Central memory CD8-positive, alpha-beta T cell (primary cell): ENCODE measurements around the gene SMG1.
A peak's percentile ranks its signal among the peaks of the same experiment; 100 is the strongest.
"Not testable (repeated sequence)": the region's sequence is repeated elsewhere in the genome, so short reads cannot be mapped to it uniquely, and the experiment has no call there.

ENCODE experiments used
- ATAC-seq: fragments of 150-1000 bp; cut with Tn5 transposase; replicated peaks from 2 replicates; pipeline ENCODE4 v1.10.0; 2022; ENCODE audit warnings: mild to moderate bottlenecking, moderate FRiP score, moderate number of reproducible peaks; ENCODE audit not compliant: poor library complexity, severe bottlenecking; ENCODE audit errors: extremely low read depth
- DNase-seq, 2 donors: peaks; one replicate each; pipeline ENCODE4 v3.0.0; 2021; ENCODE audit warnings: low spot score in 2 of 2
- H3K27ac Mint-ChIP-seq: one replicate; pipeline ENCODE4 v1.8.0; 2022; ENCODE audit warnings: low read depth, mild to moderate bottlenecking, moderate library complexity, mixed read lengths
- H3K27me3 Mint-ChIP-seq: one replicate; pipeline ENCODE4 v1.8.0; 2022; ENCODE audit warnings: mixed read lengths
- H3K36me3 Mint-ChIP-seq: one replicate; pipeline ENCODE4 v1.8.0; 2022; ENCODE audit warnings: mild to moderate bottlenecking, moderate library complexity, mixed read lengths; ENCODE audit not compliant: insufficient read depth
- H3K4me1 Mint-ChIP-seq: one replicate; pipeline ENCODE4 v1.8.0; 2022; ENCODE audit warnings: mixed read lengths
- H3K4me3 Mint-ChIP-seq: one replicate; pipeline ENCODE4 v1.8.0; 2022; ENCODE audit warnings: mild to moderate bottlenecking, moderate library complexity, mixed read lengths
- H3K9me3 Mint-ChIP-seq: one replicate; pipeline ENCODE4 v1.8.0; 2022; ENCODE audit warnings: mixed read lengths

The SMG1 gene

DNA sequence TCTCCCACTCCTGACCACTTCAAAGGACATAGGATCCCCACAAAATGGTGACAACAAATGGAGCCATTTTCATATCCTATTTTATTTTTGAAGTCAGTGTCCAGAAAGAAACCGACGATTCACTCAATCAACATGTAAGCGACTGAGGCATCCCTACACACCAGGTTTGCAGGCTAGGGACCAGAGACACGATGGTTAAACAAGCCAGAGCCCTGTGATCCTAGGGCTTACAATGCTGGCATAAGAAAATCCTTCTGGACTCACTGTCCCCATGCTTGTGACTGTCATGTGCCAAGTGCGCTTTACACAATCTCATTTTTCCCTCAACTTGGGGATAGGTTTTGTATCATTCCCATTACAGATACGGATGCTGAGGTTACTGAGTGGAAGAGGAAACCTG is 145.0 kb downstream of the SMG1 start:
- not testable (repeated sequence) for H3K4me3 Mint-ChIP-seq, H3K27me3 Mint-ChIP-seq, DNase-seq, H3K9me3 Mint-ChIP-seq, H3K27ac Mint-ChIP-seq, ATAC-seq
- Mint-ChIP-seq H3K36me3 (peaks cover 51% of the 10 kb centered on the region), H3K4me1 (peaks cover 32% of the 10 kb centered on the region)

DNA sequence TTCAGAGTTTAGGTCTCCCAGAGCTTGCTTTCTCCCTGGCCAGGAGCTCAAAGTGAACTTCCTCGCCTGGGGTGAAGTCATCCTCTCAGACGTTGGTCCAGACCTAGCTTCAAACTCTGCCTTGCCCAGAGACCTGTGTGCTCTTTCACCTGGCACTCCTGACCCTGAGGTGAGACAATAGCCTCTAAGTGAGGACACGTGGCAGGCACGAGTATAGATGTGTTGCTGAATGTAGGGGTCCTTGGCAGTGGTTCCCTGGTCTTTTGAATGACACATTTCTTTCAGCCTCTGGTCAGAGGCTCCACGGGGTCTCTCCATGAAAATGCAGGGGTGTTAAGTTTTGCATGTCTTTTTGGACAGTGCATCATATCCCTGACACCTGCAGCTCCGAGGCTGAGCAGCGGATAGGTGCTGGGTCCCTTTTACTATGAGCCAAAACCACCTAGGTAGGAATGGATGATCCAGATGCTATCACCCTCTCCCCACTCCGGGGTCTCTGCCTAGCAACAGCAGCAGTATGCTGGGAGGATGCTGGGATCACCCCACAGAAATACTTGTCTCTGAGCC is 145.7 kb downstream of the SMG1 start:
- not testable (repeated sequence) for DNase-seq, H3K4me3 Mint-ChIP-seq, H3K9me3 Mint-ChIP-seq, H3K27me3 Mint-ChIP-seq, H3K27ac Mint-ChIP-seq, ATAC-seq
- peaks cover 25% of the 10 kb centered on the region for H3K4me1 Mint-ChIP-seq
- peaks cover 46% of the 10 kb centered on the region for H3K36me3 Mint-ChIP-seq

DNA sequence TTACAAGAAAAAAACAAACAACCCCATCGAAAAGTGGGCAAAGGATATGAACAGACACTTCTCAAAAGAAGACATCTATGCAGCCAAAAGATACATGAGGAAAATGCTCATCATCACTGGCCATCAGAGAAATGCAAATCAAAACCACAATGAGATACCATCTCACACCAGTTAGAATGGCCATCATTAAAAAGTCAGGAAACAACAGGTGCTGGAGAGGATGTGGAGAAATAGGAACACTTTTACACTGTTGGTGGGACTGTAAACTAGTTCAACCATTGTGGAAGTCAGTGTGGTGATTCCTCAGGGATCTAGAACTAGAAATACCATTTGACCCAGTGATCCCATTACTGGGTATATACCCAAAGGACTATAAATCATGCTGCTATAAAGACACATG is 148.5 kb downstream of the SMG1 start:
- peaks cover 18% of the 10 kb centered on the region for H3K36me3 Mint-ChIP-seq
- not testable (repeated sequence) for H3K27ac Mint-ChIP-seq, H3K4me3 Mint-ChIP-seq, H3K4me1 Mint-ChIP-seq, H3K9me3 Mint-ChIP-seq, DNase-seq, ATAC-seq, H3K27me3 Mint-ChIP-seq

DNA sequence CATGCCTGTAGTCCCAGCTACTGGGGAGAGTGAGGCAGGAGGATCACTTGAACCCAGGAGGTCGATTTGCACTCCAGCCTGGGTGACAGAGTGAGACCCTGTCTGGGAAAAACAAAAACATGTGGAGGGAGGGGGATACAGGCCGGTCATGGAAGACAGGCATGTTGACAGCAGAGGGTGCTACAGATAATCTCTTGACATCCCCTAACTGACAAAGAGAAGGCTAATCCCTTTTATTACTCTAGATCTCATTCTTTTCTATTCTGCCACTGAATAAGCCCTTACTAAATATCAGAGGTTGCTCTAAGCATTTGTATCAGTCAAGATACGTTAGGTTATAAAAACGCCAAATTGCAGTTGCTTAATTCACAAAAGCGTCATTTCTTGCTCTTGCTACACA is 149.9 kb downstream of the SMG1 start:
- not testable (repeated sequence) for ATAC-seq, DNase-seq, H3K9me3 Mint-ChIP-seq, H3K4me1 Mint-ChIP-seq, H3K27me3 Mint-ChIP-seq, H3K4me3 Mint-ChIP-seq, H3K27ac Mint-ChIP-seq
- H3K36me3 Mint-ChIP-seq = peaks cover 12% of the 10 kb centered on the region

DNA sequence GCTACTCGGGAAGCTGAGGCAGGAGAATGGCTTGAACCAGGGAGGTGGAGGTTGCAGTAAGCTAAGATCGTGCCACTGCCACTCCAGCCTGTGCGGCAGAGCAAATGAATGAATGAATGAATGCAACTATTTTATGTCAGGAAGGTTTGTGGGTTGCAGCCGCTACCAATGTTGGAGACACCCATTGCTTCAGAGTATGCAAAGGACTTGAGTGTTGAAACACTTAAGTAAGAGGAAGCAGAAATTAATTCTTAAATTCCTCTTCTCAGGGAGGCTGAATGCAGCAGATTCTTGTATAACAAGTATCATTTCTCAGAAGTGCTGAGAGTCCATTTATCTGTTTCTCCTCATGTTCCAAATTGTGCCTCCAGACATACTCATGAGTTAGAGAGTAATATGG is 151.6 kb downstream of the SMG1 start:
- not testable (repeated sequence) for H3K9me3 Mint-ChIP-seq, DNase-seq, H3K27ac Mint-ChIP-seq, H3K27me3 Mint-ChIP-seq, H3K36me3 Mint-ChIP-seq, H3K4me3 Mint-ChIP-seq, H3K4me1 Mint-ChIP-seq, ATAC-seq

DNA sequence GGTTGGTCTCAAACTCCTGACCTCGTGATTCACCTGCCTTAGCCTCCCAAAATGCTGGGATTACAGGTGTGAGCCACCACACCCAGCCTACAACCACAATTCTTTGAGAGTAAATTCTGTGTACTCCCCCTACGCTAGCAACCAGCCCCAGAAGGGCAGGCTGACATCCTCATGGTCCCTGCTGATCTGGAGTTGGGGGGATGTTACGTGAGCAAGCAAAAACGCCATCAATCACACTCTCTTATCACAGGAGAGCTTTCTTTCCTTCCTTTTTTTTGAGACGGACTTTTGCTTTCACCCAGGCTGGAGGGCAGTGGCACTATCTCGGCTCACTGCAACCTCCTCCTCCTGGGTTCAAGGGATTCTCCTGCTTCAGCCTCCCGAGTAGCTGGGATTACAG is 154.0 kb downstream of the SMG1 start:
- not testable (repeated sequence) for H3K27ac Mint-ChIP-seq, H3K27me3 Mint-ChIP-seq, H3K4me3 Mint-ChIP-seq

DNA sequence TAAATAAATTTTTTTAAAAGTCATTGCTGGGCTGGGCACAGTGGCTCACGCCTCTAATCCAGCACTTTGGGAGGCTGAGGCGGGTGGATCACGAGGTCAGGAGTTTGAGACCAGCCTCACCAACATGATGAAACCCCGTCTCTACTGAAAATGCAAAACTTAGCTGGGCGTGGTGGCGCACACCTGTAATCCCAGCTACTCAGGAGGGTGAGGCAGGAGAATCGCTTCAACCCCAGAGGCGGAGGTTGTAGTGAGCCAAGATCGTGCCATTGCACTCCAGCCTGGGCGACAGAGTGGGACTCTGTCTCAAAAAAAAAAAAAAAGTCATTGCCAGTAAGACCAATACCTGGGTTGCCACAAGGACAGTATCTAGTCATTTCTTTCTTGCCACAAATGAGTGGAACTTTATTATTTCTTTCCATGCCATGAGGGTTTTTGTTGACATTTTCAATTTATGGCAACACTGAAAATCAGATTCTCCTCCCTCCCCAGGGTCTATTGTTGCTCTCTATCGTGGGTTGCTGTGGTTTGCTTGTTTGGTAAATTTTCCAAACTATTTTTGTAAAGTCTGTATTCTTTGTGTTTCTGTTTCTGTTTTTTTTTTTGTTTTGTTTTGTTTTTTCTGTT is 155.8 kb downstream of the SMG1 start:
- H3K4me3 Mint-ChIP-seq, DNase-seq, ATAC-seq, H3K27me3 Mint-ChIP-seq, H3K4me1 Mint-ChIP-seq, H3K36me3 Mint-ChIP-seq, H3K9me3 Mint-ChIP-seq, H3K27ac Mint-ChIP-seq: not testable (repeated sequence)

More for the DNA sequence above, 154.0 kb downstream of the SMG1 start:
- not testable (repeated sequence) for H3K4me1 Mint-ChIP-seq, ATAC-seq, DNase-seq, H3K36me3 Mint-ChIP-seq, H3K9me3 Mint-ChIP-seq

DNA sequence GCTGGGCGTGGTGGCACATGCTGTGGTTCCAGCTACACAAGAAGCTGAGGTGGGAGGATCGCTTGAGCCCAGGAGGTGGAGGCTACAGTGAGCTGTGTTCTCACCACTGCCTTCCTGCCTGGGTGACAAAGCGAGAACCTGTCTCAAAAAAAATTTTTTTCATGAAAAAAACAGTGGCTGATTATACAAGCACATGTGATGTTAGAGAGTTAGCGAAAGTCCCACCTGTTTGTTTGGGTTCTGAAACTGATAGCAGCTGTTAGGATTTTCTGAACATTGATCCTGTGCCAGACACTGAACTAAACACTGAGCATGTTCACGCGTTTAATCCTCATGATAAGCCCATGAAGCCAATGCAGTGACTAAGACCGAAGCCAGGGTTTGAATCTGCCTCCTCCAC is 159.0 kb downstream of the SMG1 start:
- Mint-ChIP-seq H3K27ac (peak overlapping the region; percentile 25), H3K4me3 (peak overlapping the region; percentile 11)
- DNase-seq = peak in 1 of 2 donors; percentile 57
- H3K27me3 Mint-ChIP-seq, H3K9me3 Mint-ChIP-seq, H3K36me3 Mint-ChIP-seq, H3K4me1 Mint-ChIP-seq: not testable (repeated sequence)
- peak; percentile 94 for ATAC-seq

DNA sequence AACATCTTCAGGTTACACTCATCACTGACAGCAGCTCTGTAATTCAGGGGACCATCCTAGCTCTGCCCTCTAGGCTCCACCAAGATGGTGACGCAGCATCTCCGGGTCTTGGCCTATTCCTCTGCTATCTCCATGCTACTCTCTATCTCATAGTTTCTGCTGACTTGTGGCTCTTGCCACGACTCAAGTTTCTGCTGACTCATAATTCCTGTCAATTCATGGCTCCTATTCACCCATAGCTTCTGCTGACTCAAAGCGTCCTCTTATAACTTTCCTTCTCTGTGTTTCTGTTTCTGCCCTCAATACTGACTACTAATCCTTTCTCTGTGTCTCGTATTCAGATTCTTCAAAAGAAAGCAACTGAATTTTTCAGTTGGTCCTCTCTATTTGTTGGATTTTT is 163.5 kb downstream of the SMG1 start:
- H3K9me3 Mint-ChIP-seq, H3K27me3 Mint-ChIP-seq, H3K27ac Mint-ChIP-seq: not testable (repeated sequence)

DNA sequence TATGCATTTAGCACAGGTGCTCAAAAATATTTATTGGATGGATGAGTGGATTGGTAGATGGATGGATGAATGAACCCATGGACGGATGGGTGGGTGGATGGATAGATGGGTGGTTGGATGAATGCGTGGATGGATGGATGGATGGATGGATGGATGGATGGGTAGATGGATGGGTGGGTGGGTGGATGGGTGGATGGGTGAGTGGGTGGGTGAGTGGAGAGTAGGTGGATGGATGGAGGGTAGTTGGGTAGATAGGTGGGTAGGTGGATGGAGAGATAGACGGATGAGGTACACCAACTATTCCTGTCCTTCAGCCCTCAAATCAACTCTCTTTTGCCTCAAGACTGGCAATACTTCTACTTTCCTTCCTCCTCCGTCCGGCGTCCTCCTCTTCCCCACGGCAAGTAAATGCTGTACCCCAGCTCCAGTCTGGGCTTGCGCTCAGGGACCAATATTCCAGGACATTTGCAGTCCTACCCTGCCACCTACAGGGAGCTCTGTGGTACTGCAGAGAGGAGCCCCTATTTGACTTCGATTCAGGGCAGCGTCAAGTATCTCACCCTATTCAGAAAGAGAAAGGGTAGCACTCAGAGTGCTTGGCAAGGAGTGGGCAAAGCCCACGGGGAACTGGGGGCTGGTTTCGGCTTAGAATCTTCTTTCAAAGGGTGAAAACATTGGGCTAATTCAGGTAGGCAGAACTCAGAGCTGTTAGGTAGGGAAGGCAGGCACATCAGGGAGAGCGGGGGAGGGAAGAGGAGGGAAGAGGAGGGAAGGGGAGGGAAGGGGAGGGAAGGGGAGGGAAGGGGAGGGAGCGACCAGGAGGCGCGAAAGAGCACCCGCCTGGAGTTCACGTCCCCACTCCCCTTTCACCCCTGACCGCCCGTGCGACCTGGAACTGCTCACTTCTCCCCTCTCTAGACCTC is 166.3 kb downstream of the SMG1 start:
- H3K9me3 Mint-ChIP-seq, H3K27ac Mint-ChIP-seq, H3K4me3 Mint-ChIP-seq, H3K27me3 Mint-ChIP-seq, H3K36me3 Mint-ChIP-seq: not testable (repeated sequence)
- peak in 1 of 2 donors; percentile 67 for DNase-seq
- peaks cover 13% of the 10 kb centered on the region for H3K4me1 Mint-ChIP-seq
- ATAC-seq = peak; percentile 87

More for the DNA sequence above, 163.5 kb downstream of the SMG1 start:
- not testable (repeated sequence) for H3K36me3 Mint-ChIP-seq, H3K4me1 Mint-ChIP-seq, H3K4me3 Mint-ChIP-seq, DNase-seq, ATAC-seq

DNA sequence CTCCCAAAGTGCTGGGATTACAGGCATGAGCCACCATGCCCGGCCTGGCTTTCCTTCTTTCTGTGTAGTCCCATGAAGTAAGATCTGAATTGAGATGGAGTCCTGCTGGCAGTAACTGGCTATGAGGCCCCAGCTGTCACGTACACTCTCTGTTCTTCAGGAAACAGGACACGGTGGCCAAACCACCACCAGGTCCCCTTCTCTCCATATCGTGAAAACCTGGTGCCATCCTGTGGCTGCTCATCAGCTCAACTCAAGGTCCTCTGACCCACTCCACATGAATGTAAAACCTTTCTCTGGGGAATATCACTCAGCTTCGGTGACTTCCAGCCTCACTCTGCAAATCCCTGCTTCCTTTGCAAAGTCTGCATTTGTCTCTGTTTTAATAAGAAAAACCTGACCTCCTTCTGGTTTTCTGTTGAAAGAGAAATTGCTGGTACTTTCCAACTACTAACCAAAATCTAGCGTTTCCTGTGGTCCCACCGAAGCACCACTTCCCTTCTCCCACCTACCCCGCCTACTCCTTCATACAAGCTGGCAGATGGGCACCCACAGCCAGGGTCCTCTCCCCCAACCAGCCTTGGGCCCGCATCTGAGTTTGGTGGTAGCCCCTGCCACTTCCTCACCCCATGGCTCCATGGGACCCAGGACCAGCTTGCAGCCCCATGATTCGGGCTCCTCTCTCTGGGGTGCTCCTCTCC is 168.1 kb downstream of the SMG1 start:
- not testable (repeated sequence) for H3K4me3 Mint-ChIP-seq

DNA sequence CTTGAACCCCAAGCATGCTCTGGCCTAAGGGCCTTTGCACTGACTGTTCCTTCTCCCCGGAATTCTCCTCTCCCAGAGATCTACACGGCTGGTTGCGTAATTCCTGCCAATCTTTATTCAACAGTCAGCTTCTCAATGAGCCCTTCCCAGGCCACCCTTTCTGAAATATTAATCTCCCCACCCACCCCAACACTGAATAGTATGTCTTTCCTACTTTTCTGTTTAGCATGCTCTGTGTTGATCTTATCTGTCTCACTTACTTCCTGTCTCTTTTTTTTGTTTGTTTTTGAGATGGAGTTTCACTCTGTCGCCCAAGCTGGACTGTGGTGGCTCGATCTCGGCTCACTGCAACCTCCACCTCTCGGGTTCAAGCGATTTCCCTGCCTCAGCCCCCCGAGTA is 169.6 kb downstream of the SMG1 start:
- not testable (repeated sequence) for ATAC-seq, H3K9me3 Mint-ChIP-seq, DNase-seq, H3K27me3 Mint-ChIP-seq, H3K36me3 Mint-ChIP-seq
- Mint-ChIP-seq H3K4me1 (peaks cover 13% of the 10 kb centered on the region), H3K4me3 (peak overlapping the region; percentile 65), H3K27ac (peak overlapping the region; percentile 82)

More for the DNA sequence above, 168.1 kb downstream of the SMG1 start:
- ATAC-seq = peak; percentile 30
- H3K9me3 Mint-ChIP-seq, H3K27me3 Mint-ChIP-seq, H3K36me3 Mint-ChIP-seq, DNase-seq, H3K27ac Mint-ChIP-seq: not testable (repeated sequence)
- peaks cover 13% of the 10 kb centered on the region for H3K4me1 Mint-ChIP-seq
